ENCODE measurements around the gene KLHL22.
A peak's percentile ranks its signal among the peaks of the same experiment; 100 is the strongest.
"Not testable (repeated sequence)": the region's sequence is repeated elsewhere in the genome, so short reads cannot be mapped to it uniquely, and the experiment has no call there.

Gene KLHL22

DNA sequence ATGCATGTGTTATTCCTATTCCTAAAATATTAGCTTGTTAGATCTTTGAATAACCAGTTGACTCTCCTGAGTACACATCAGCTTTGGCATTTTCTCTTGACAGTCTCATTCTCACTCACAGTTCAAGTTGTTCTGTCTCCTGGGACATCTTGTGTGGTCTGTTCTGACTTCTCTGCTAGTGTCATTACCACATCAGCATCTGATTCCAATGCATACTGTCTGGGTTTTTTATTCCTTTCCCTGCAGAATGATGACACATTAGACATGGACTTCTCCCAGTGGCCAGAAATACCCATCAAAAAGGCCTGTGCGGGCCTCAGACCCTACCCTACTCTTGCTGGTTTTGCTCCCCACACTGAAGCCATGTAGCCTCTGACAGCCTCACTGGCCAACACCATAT lies 99.0 kb downstream of the KLHL22 start:
- no peak for DNase-seq

DNA sequence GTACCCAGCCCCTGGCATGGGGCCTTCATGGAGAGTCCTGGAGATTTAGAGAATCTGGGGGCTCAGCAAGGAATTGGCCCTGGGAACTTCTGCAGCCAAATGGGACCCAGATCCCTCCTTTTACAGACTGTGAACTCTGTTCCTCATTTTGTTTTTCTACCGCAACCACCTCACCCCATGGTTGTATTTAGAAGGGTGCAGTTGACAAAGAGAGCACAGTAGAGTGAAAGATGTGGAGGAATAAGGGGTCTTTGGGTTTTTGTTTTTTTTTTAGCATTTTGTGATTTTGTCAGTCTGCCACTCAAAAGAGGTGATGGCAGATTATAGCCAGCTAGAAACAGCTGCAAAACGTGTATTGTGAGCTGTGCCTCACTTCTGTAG lies 99.7 kb downstream of the KLHL22 start:
- DNase-seq: no peak

- no peak for DNase-seq
These were observed 100.3 kb downstream of the KLHL22 start for GRCh38 chr22:20395181-20395906.

DNA sequence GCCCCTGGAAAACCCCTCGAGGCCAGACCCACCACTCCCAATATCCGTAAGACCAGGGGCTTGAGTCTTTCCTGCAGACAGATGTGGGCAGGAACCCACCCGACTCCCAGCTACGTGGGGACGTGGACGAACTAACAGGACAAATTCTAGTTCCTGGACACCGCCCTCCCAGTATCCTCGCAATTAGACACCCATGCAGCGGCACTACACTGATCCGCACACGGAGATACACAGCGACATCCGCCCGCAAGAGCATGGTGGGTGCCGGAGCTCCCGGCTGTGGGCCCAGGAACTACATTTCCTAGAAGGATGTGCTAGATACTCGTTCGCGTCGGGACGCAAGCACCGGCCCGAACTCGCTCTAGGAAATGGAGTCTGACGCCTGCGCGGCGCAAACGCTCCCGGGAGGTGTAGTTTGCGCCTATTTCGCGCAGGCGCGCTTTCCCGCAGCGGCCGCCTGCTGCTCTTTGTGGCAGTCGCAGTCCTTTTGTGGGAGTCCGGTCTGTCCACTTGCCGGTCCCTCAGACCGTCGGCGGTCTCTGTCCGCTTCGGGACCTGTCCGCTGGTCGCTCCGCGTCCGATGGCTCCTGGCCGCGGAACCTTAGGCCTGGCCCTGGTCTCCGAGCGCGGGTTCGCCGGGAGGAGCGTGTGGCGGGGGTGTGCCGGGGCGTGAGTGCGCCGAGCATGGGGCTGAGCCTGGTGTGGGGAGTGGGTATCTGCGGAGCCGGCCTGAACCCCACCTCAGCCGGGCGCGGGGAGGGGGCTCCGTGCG lies 101.7 kb downstream of the KLHL22 start, which contains the start of gene ZNF74:
Gene ZNF74, plus strand, starts transcription at position 447 of the 772 bp plus-strand sequence. CDS start 478 bp downstream, outside the sequence.
- DNase-seq: peak; percentile 96

- DNase-seq: no peak
These were observed 102.5 kb downstream of the KLHL22 start for GRCh38 chr22:20392983-20393704.

GRCh38 chr22:20392365-20392881 lies 103.2 kb downstream of the KLHL22 start:
- not testable (repeated sequence) for DNase-seq
